Measurements from ENCODE around the gene CDH4.

Gene CDH4

DNA sequence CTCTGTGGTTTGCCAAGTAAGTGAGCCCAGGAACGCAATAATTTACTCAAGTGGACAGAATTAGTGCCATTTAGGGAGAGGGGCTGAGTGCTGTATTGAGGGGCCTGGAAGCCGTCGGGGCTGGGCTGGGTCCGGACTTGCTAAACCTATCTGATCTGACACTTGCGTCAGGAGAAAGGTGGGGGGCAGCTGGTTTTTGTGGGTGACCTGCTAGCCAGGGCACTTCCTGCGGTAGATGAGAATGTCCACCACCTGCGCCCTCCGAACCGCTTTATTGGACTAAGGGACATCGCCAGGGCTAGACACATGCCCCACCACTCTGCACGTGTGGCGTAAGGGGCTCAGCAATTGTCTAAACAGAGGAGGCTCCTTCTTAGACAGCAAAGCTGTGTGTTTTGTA, 139.1 kb downstream of the CDH4 start:
- TF ChIP-seq FOXP2 (optimal IDR thresholded peaks at IDR 0.05; ENCODE audit: borderline replicate concordance, extremely low read depth, extremely low read length, insufficient read depth) (no peak), POLR2AphosphoS5 (IDR thresholded peaks at IDR 0.05; ENCODE audit: low read depth, low read length) (0 out of 2 replicates have a peak, but pooled peaks have one; percentile 32)

GRCh38 chr20:61391812-61392520, 139.9 kb downstream of the CDH4 start:
- TF ChIP-seq POLR2AphosphoS5 (IDR thresholded peaks at IDR 0.05; ENCODE audit: low read depth, low read length) (0 out of 2 replicates have a peak, but pooled peaks have one; percentile 15), TAF1 (IDR thresholded peaks at IDR 0.05; ENCODE audit: borderline replicate concordance, insufficient read depth, low read length) (no peak)

DNA sequence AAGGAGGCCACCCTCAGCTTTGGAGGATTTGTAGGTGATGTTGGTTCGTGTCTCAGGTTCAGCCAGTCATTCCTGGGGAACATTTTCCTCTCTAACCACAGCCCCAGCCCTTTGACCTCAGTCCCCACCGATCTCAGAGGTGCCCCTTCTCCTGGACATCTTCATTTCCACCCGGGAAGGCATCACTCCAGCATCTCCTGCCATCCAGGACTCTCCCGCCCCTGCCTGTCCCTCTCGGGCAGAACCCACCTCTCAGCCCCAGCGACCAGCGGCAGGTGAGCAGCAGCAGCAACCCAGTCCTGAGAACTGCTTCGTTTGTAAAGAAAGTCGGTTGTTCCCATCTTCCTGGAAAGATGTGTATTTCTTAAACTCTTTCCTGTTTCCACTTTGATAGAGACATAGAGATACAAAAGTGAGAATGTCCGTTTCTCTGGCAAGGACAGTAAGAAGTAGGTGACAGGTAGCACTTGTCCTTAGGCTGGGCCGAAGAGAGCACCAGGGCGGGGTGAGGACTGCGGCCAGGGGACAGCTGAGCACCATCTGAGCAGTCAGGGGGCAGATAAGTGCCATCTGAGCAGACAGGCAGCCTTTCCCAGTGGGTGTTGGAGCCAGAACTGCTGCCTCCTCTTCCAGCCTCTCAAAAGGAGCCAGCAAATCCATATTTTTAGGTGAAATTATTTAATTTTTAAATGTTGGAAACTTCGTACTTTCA, 142.2 kb downstream of the CDH4 start:
- TF ChIP-seq FOXP2 (optimal IDR thresholded peaks at IDR 0.05; ENCODE audit: borderline replicate concordance, extremely low read depth, extremely low read length, insufficient read depth) (no peak), POLR2AphosphoS5 (IDR thresholded peaks at IDR 0.05; ENCODE audit: low read depth, low read length) (no peak), TAF1 (IDR thresholded peaks at IDR 0.05; ENCODE audit: borderline replicate concordance, insufficient read depth, low read length) (no peak), SIN3A (IDR thresholded peaks at IDR 0.05; ENCODE audit: borderline replicate concordance, insufficient read depth, low read length) (no peak), REST (IDR thresholded peaks at IDR 0.05; ENCODE audit: insufficient read depth in 1 of 2, low read depth in 2 of 2, low read length in 2 of 2) (no peak)

- no peak for TF ChIP-seq TAF1 (IDR thresholded peaks at IDR 0.05; ENCODE audit: borderline replicate concordance, insufficient read depth, low read length)
- TF ChIP-seq FOXP2 (optimal IDR thresholded peaks at IDR 0.05; ENCODE audit: borderline replicate concordance, extremely low read depth, extremely low read length, insufficient read depth): no peak
- TF ChIP-seq REST (IDR thresholded peaks at IDR 0.05; ENCODE audit: insufficient read depth in 1 of 2, low read depth in 2 of 2, low read length in 2 of 2): no peak
- no peak for TF ChIP-seq POLR2AphosphoS5 (IDR thresholded peaks at IDR 0.05; ENCODE audit: low read depth, low read length)
- TF ChIP-seq SIN3A (IDR thresholded peaks at IDR 0.05; ENCODE audit: borderline replicate concordance, insufficient read depth, low read length): no peak
Measured at GRCh38 chr20:61396262-61396848, 144.3 kb downstream of the CDH4 start.

- no peak for TF ChIP-seq SIN3A (IDR thresholded peaks at IDR 0.05; ENCODE audit: borderline replicate concordance, insufficient read depth, low read length)
- TF ChIP-seq FOXP2 (optimal IDR thresholded peaks at IDR 0.05; ENCODE audit: borderline replicate concordance, extremely low read depth, extremely low read length, insufficient read depth): no peak
- TF ChIP-seq POLR2AphosphoS5 (IDR thresholded peaks at IDR 0.05; ENCODE audit: low read depth, low read length): no peak; the same call in 1 of the 2 replicates
- no peak for TF ChIP-seq TAF1 (IDR thresholded peaks at IDR 0.05; ENCODE audit: borderline replicate concordance, insufficient read depth, low read length)
- no peak for TF ChIP-seq REST (IDR thresholded peaks at IDR 0.05; ENCODE audit: insufficient read depth in 1 of 2, low read depth in 2 of 2, low read length in 2 of 2)
Measured at GRCh38 chr20:61397146-61397545, 145.1 kb downstream of the CDH4 start.

GRCh38 chr20:61397790-61398189, 145.7 kb downstream of the CDH4 start:
- no peak for TF ChIP-seq POLR2AphosphoS5 (IDR thresholded peaks at IDR 0.05; ENCODE audit: low read depth, low read length)
- no peak for TF ChIP-seq TAF1 (IDR thresholded peaks at IDR 0.05; ENCODE audit: borderline replicate concordance, insufficient read depth, low read length)
- TF ChIP-seq REST (IDR thresholded peaks at IDR 0.05; ENCODE audit: insufficient read depth in 1 of 2, low read depth in 2 of 2, low read length in 2 of 2): no peak
- TF ChIP-seq SIN3A (IDR thresholded peaks at IDR 0.05; ENCODE audit: borderline replicate concordance, insufficient read depth, low read length): no peak
- TF ChIP-seq FOXP2 (optimal IDR thresholded peaks at IDR 0.05; ENCODE audit: borderline replicate concordance, extremely low read depth, extremely low read length, insufficient read depth): no peak

All from PFSK-1 (cell line).